ENCODE results near the gene ATAD3C. TPM values are rescaled to one million over a fixed set of nuclear protein-coding genes. Genes with fewer than 3 reads are reported as not detected.

Gene ATAD3C
- total RNA-seq, 1 experiment from 2014 or later: 1.4 TPM

DNA sequence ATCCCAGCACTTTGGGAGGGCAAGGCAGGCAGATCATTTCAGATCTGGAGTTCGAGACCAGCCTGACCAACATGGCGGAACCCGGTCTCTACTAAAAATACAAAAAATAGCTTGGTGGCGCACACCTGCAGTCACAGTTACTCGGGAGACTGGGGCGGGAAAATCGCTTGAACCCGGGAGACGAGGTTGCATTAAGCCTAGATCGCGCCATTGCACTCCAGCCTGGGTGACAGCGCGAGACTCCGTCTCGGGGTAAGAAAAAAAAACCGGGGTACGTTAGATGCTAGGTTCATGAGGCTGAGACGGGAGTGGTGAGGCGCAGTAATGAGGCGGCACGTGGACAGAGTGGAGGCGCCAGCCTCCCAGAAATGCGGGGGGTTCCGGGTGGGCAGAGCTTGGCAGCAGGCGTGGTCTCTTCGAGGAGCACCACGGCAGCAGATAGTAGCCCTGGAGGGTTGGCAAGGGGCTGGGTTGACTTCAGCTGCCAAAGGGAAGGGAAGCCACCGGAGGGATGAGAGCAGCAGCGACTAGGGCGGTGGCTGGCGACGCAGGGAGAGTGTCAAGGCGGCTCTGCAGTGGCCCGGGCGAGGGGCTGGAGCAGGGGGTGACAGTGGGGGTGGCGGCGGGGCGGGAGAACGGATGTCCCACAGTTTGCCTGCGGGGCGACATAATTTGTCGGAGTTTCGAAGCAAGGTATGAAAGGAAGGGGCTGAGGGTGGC, 43.2 kb upstream of the ATAD3C start:
- Histone ChIP-seq H3K4me1 (ENCODE audit: insufficient read depth, low read length) (peaks cover 26% of the 10 kb centered on the region), H3K9me2 (replicated peaks; ENCODE audit: low read length) (no peaks in the 10 kb centered on the region), H3K79me2 (ENCODE audit: low read length) (peaks cover 68% of the 10 kb centered on the region), H3K9ac (ENCODE audit: low read length) (peak overlapping the region; percentile 93), H3K4me3 (ENCODE audit: low read length) (peak overlapping the region; percentile 84), H3F3A (ENCODE audit: low read length, unreplicated experiment) (peaks cover 4% of the 10 kb centered on the region), H3K4me2 (ENCODE audit: low read length) (peak overlapping the region; percentile 99), H3K27ac (ENCODE audit: low read length) (peak overlapping the region; percentile 61), H3K36me3 (ENCODE audit: low read depth, low read length) (peaks cover 31% of the 10 kb centered on the region), H2AFZ (ENCODE audit: low read length) (peak overlapping the region; percentile 68), H3K27me3 (ENCODE audit: low read length) (no peaks in the 10 kb centered on the region), H4K20me1 (ENCODE audit: low read length) (0 out of 2 replicates have a peak, but pooled peaks cover 4% of the 10 kb centered on the region), H3K9me3 (ENCODE audit: low read length) (no peaks in the 10 kb centered on the region)
- CTCF ChIA-PET: no interaction called here
- intact Hi-C loops (cut with micrococcal nuclease): no loop called here
- no TSS peak for BruUV-seq (replicated peaks)
- POLR2A ChIA-PET (ENCODE audit: unreplicated experiment): no interaction called here
- peak; percentile 2; the same call in 1 of the 2 replicates for ATAC-seq
- no peak for DNase-seq
- no peak for TF ChIP-seq EZH2 (IDR thresholded peaks at IDR 0.05; ENCODE audit: low read length, unreplicated experiment)
- no peak for TF ChIP-seq EZH2phosphoT487 (IDR thresholded peaks at IDR 0.05; ENCODE audit: borderline replicate concordance, low read length)
- TF ChIP-seq, protein P1, sequence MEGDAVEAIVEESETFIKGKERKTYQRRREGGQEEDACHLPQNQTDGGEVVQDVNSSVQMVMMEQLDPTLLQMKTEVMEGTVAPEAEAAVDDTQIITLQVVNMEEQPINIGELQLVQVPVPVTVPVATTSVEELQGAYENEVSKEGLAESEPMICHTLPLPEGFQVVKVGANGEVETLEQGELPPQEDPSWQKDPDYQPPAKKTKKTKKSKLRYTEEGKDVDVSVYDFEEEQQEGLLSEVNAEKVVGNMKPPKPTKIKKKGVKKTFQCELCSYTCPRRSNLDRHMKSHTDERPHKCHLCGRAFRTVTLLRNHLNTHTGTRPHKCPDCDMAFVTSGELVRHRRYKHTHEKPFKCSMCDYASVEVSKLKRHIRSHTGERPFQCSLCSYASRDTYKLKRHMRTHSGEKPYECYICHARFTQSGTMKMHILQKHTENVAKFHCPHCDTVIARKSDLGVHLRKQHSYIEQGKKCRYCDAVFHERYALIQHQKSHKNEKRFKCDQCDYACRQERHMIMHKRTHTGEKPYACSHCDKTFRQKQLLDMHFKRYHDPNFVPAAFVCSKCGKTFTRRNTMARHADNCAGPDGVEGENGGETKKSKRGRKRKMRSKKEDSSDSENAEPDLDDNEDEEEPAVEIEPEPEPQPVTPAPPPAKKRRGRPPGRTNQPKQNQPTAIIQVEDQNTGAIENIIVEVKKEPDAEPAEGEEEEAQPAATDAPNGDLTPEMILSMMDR (conservative IDR thresholded peaks at IDR 0.05; ENCODE audit: low read depth, low read length): no peak

DNA sequence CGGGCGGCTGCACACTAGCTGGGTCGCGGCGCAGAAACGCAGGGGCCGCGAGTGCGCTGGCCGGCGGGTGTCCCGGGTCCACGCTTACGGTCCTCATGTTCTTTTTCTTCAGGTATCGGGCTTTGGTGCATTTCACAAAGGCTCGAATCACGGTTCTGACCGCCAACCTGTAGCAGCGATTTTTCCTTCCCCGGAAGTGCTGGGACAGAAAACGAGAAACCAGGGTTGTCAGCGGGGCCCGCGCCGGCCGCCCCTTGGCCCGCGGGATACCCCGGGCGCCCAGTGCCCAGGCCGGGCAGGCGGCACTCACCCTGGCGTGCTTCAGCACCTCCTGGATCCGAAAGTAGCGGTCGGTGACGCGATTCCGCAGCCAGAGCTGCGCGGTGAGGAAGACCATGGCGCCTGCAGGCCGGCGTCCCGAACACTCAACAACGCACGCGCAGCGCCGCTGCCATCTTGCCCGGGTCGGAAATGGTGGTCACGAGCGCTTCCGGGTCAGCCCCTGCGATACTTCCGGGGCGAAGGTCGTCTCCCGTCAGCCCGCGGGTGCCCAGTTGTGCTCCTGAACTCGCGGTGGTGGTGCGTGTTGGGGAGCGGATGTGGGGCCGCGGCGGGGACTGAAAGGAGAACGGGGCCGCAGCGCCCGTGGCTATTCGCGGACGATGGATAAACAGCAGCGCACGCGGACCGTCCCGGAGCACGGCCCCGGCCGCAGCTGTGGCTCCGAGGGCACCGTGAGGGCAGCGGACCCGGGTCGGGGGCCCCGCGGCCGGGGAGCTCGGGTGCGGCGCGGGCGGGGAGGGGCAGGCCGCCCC, 42.5 kb upstream of the ATAD3C start, which contains the start of gene MRPL20:
TSS of gene MRPL20 (minus strand) at position 473 of the 815 bp plus-strand sequence. CDS start at position 397, 76 bp downstream.
- ChIA-PET CTCF (interaction anchor here (0.8 kb wide), 1 partner anchor 98 kb away, joined by 5 read pairs; no protein-coding TSS in a partner anchor), POLR2A (ENCODE audit: unreplicated experiment) (no interaction called here)
- 0 out of 2 replicates have a peak, but pooled peaks cover 4% of the 10 kb centered on the region for H4K20me1 ChIP-seq (ENCODE audit: low read length)
- peak; percentile 96 for DNase-seq
- peak within 1 kb of the TSS; percentile 99 for H3K4me2 ChIP-seq (ENCODE audit: low read length)
- H3K4me3 ChIP-seq (ENCODE audit: low read length): peak within 1 kb of the TSS; percentile 84
- H3K36me3 ChIP-seq (ENCODE audit: low read depth, low read length): peaks cover 28% of the 10 kb centered on the region
- peaks cover 60% of the 10 kb centered on the region for H3K79me2 ChIP-seq (ENCODE audit: low read length)
- H3F3A ChIP-seq (ENCODE audit: low read length, unreplicated experiment): peaks cover 4% of the 10 kb centered on the region
- intact Hi-C loops (cut with micrococcal nuclease): loop anchor here (1.0 kb wide), 1 partner anchor 64 kb away; the partner anchor contains the start of gene ATAD3B
- peak within 1 kb of the TSS; percentile 68 for H2AFZ ChIP-seq (ENCODE audit: low read length)
- H3K27me3 ChIP-seq (ENCODE audit: low read length): no peaks in the 10 kb centered on the region
- peak; percentile 90 for ATAC-seq
- no peaks in the 10 kb centered on the region for H3K9me2 ChIP-seq (replicated peaks; ENCODE audit: low read length)
- TF ChIP-seq, protein P1 (conservative IDR thresholded peaks at IDR 0.05; ENCODE audit: low read depth, low read length): no peak
- TF ChIP-seq EZH2 (IDR thresholded peaks at IDR 0.05; ENCODE audit: low read length, unreplicated experiment) (no peak), EZH2phosphoT487 (IDR thresholded peaks at IDR 0.05; ENCODE audit: borderline replicate concordance, low read length) (no peak)
- no peaks in the 10 kb centered on the region for H3K9me3 ChIP-seq (ENCODE audit: low read length)
- peaks cover 23% of the 10 kb centered on the region for H3K4me1 ChIP-seq (ENCODE audit: insufficient read depth, low read length)
- peak within 1 kb of the TSS; percentile 93 for H3K9ac ChIP-seq (ENCODE audit: low read length)
- H3K27ac ChIP-seq (ENCODE audit: low read length): peak within 1 kb of the TSS; percentile 61
- no TSS peak for BruUV-seq (replicated peaks)

All from PC-3 (cell line).